Measurements from ENCODE around the gene ZNF664. TPM values are rescaled to one million over a fixed set of nuclear protein-coding genes. Genes with fewer than 3 reads are reported as not detected.

The ZNF664 gene
- total and polyA plus RNA-seq, 8 donors = 16.5 to 224 (median 59.3) TPM

- WGBS, 5 donors = 66 to 89% (median 85%) methylated on average over 5 of the region's 5 CpGs
- peaks cover 7 to 54% (median 48%) of the 10 kb centered on the region in 4 donors for H3K36me3 ChIP-seq
- intact Hi-C loops (cut with DNase I; ENCODE audit: low total_unique reads) = loop anchor here (5.0 kb wide), 1 partner anchor 87 kb away; no protein-coding TSS in a partner anchor
- TF ChIP-seq POLR2AphosphoS5 (IDR thresholded peaks at IDR 0.05) = no peak
- no peak for TF ChIP-seq POLR2A (IDR thresholded peaks at IDR 0.05)
- TF ChIP-seq CTCF (IDR thresholded peaks at IDR 0.05) = no peak
- no peak for TF ChIP-seq EP300 (IDR thresholded peaks at IDR 0.05)
- no peaks in the 10 kb centered on the region for H3K9me3 ChIP-seq
- DNase-seq = no peak
- H3K27me3 ChIP-seq = no peaks in the 10 kb centered on the region
- no peak overlapping the region for H3K27ac ChIP-seq
- H3K4me1 ChIP-seq = peaks cover 16 to 63% (median 41%) of the 10 kb centered on the region in 4 donors
- no peak overlapping the region for H3K4me3 ChIP-seq
Observed at GRCh38 chr12:123989168-123989567, 16.2 kb downstream of the ZNF664 start.

DNA sequence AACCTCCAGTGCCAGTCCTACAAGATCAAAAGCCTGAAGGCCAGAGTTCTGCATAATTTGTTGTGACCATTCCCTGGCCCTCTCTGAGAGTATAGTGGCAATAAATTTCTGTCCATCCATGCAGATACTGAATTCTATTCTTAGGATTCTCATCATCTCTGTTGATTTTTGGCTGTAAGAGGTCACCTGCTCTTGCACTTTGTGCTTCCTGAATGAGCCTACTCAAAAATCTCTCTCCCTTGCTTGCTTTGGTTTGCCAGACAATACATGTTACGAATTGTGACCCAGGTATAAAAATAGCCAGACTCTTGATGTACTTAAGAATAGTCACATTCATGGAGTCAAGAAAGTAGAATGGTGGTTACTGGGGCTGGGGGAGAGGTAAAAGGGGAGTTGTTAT, 16.7 kb downstream of the ZNF664 start:
- 60 to 84% (median 69%) methylated on average over 1 of the region's 1 CpG for WGBS, 5 donors
- TF ChIP-seq EP300 (IDR thresholded peaks at IDR 0.05) (no peak), POLR2AphosphoS5 (IDR thresholded peaks at IDR 0.05) (no peak), POLR2A (IDR thresholded peaks at IDR 0.05) (no peak), CTCF (IDR thresholded peaks at IDR 0.05) (no peak)
- Histone ChIP-seq H3K27me3 (no peaks in the 10 kb centered on the region), H3K9me3 (no peaks in the 10 kb centered on the region), H3K36me3 (peaks cover 7 to 54% (median 48%) of the 10 kb centered on the region in 4 donors), H3K27ac (peak overlapping the region in 2 of 5 donors; percentile 24 to 70), H3K4me1 (peaks cover 16 to 64% (median 45%) of the 10 kb centered on the region in 4 donors), H3K4me3 (no peak overlapping the region)
- intact Hi-C loops (cut with DNase I; ENCODE audit: low total_unique reads) = loop anchor here (5.0 kb wide), 1 partner anchor 87 kb away; no protein-coding TSS in a partner anchor
- no peak for DNase-seq

GRCh38 chr12:123990511-123990910, 17.5 kb downstream of the ZNF664 start:
- Histone ChIP-seq H3K9me3 (no peaks in the 10 kb centered on the region), H3K36me3 (peaks cover 7 to 54% (median 48%) of the 10 kb centered on the region in 4 donors), H3K4me3 (no peak overlapping the region), H3K27ac (peak overlapping the region in 3 of 5 donors; percentile 24 to 70 (median 42)), H3K4me1 (peaks cover 16 to 71% (median 53%) of the 10 kb centered on the region in 4 donors), H3K27me3 (no peaks in the 10 kb centered on the region)
- TF ChIP-seq POLR2AphosphoS5 (IDR thresholded peaks at IDR 0.05) = no peak
- TF ChIP-seq POLR2A (IDR thresholded peaks at IDR 0.05) = no peak
- TF ChIP-seq CTCF (IDR thresholded peaks at IDR 0.05) = no peak
- no peak for TF ChIP-seq EP300 (IDR thresholded peaks at IDR 0.05)
- intact Hi-C loops (cut with DNase I; ENCODE audit: low total_unique reads) = no loop called here
- peak in 1 of 2 donors; percentile 44 for DNase-seq
- 36 to 62% (median 51%) methylated on average over 4 of the region's 4 CpGs for WGBS, 5 donors

DNA sequence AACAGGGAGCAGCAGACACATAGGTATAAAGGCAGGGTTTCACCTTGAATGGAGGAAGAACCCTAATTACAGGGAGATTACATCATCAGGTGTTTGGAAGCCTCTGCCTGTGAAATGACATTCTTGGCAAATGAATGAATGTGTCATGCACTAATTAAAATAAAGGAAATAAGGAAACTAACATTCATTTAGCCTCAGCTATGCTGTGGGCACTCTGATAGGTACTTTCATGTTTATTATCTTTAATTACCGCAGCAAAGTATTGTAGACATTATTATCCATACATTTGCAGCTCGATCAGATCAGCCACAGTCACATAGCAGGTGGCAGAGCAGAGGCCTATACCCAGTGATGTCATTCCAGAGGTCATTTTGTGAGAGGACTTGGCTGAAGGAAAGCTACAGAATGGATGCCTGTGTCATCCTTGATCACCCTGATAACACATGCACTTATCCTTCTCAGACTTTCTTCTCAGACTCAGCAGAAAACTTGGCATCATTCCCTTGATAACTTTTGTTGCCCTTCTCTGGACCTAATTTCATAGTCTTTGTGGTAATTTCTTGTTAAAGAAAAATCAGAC, 18.4 kb downstream of the ZNF664 start:
- H3K27ac ChIP-seq = peak overlapping the region in 1 of 5 donors; percentile 70
- no peak overlapping the region for H3K4me3 ChIP-seq
- H3K36me3 ChIP-seq = peaks cover 7 to 51% (median 47%) of the 10 kb centered on the region in 4 donors
- peaks cover 16 to 75% (median 48%) of the 10 kb centered on the region in 4 donors for H3K4me1 ChIP-seq
- H3K9me3 ChIP-seq = no peaks in the 10 kb centered on the region
- intact Hi-C loops (cut with DNase I; ENCODE audit: low total_unique reads) = no loop called here
- 33 to 65% (median 53%) methylated on average over 2 of the region's 2 CpGs for WGBS, 5 donors
- no peak for TF ChIP-seq EP300 (IDR thresholded peaks at IDR 0.05)
- no peak for TF ChIP-seq POLR2A (IDR thresholded peaks at IDR 0.05)
- TF ChIP-seq POLR2AphosphoS5 (IDR thresholded peaks at IDR 0.05) = no peak
- TF ChIP-seq CTCF (IDR thresholded peaks at IDR 0.05) = no peak
- DNase-seq = no peak
- H3K27me3 ChIP-seq = no peaks in the 10 kb centered on the region
